WTC11 (cell line): ENCODE data around the gene WNT6.

Source experiments
- ATF2 ChIP-seq: sonication (generic); formaldehyde crosslinking; IDR thresholded peaks from 2 replicates; pipeline ENCODE4 v1.8.1; 2022; ENCODE audit warnings: low read depth, missing genetic modification reagents, borderline replicate concordance
- ATF6 ChIP-seq: sonication (generic); formaldehyde crosslinking; IDR thresholded peaks from 2 replicates; pipeline ENCODE4 v1.8.1; 2023; ENCODE audit warnings: mild to moderate bottlenecking, missing genetic modification reagents
- CTCF ChIP-seq: fragments of 200-600 bp; IDR thresholded peaks from 2 replicates; pipeline ENCODE4 v1.8.0; 2022; ENCODE audit warnings: antibody characterized with exemption
- E2F1 ChIP-seq: sonication (generic); formaldehyde crosslinking; IDR thresholded peaks from 2 replicates; pipeline ENCODE4 v1.8.0; 2022; ENCODE audit warnings: mild to moderate bottlenecking, missing genetic modification reagents
- E2F5 ChIP-seq: sonication (generic); formaldehyde crosslinking; IDR thresholded peaks from 2 replicates; pipeline ENCODE4 v1.8.1; 2022; ENCODE audit warnings: mild to moderate bottlenecking, moderate library complexity, missing genetic modification reagents
- FOXK1 ChIP-seq: sonication (generic); formaldehyde crosslinking; IDR thresholded peaks from 2 replicates; pipeline ENCODE4 v1.8.0; 2022; ENCODE audit warnings: mild to moderate bottlenecking, moderate library complexity, missing genetic modification reagents
- IRF2 ChIP-seq: sonication (generic); formaldehyde crosslinking; IDR thresholded peaks from 2 replicates; pipeline ENCODE4 v1.8.0; 2022; ENCODE audit warnings: low read depth, missing genetic modification reagents, borderline replicate concordance
- MAX ChIP-seq: sonication (generic); formaldehyde crosslinking; IDR thresholded peaks from 2 replicates; pipeline ENCODE4 v1.8.0; 2022; ENCODE audit warnings: mild to moderate bottlenecking, missing genetic modification reagents
- TP53 ChIP-seq: sonication (generic); formaldehyde crosslinking; IDR thresholded peaks from 2 replicates; pipeline ENCODE4 v1.8.1; 2023; ENCODE audit warnings: mild to moderate bottlenecking, missing genetic modification reagents
- USF2 ChIP-seq: sonication (generic); formaldehyde crosslinking; IDR thresholded peaks from 2 replicates; pipeline ENCODE4 v1.8.1; 2023; ENCODE audit warnings: mild to moderate bottlenecking, missing genetic modification reagents, moderate library complexity
- ZNF281 ChIP-seq: sonication (generic); formaldehyde crosslinking; IDR thresholded peaks from 2 replicates; pipeline ENCODE4 v1.8.0; 2023; ENCODE audit warnings: mild to moderate bottlenecking, missing genetic modification reagents
- ZNF512 ChIP-seq: sonication (generic); formaldehyde crosslinking; IDR thresholded peaks from 2 replicates; pipeline ENCODE4 v1.8.1; 2022; ENCODE audit warnings: missing genetic modification reagents, borderline replicate concordance

GRCh38 chr2:218831378-218831990 is 28.1 kb upstream of the WNT6 start, which contains the start of gene PRKAG3:
- TF ChIP-seq CTCF (no peak), ATF2 (CRISPR knock-in tag) (no peak), MAX (CRISPR knock-in tag) (no peak), E2F5 (CRISPR knock-in tag) (no peak), ATF6 (CRISPR knock-in tag) (no peak), ZNF281 (CRISPR knock-in tag) (no peak), E2F1 (CRISPR knock-in tag) (no peak), TP53 (CRISPR knock-in tag) (no peak), USF2 (CRISPR knock-in tag) (no peak), IRF2 (CRISPR knock-in tag) (no peak), ZNF512 (CRISPR knock-in tag) (no peak), FOXK1 (CRISPR knock-in tag) (no peak)
